ENCODE measurements around the gene SOX10.

The SOX10 gene

DNA sequence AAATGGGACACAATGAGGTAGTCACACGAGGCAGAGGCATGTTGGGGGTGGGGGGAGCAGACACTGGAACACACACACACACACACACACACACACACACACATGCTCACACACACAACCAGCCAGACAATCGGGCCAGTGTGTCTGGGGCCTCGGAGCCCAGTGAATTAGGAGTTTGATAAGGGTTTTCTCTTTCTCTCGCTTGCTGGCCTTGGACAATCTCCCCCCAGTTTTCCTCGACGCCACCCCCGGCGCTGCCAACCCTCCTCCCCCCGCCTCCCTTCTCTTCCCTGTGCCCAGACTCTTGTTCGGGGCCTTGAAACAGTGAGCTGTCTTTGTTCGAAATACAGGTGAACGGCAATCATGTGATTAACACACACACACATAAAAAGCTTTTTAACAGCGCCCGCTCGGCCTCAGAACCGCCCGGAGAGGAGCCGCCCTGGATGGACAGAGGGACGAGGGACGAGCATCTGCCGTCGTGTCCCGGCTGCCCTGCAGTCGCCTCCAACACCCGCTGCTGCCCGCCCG is 1.5 kb upstream of the SOX10 start:
- Histone ChIP-seq H3K27me3 (ENCODE audit: insufficient read depth, low read length, poor library complexity) (no peaks in the 10 kb centered on the region), H4K5ac (ENCODE audit: low read length) (no peak overlapping the region), H3K9ac (ENCODE audit: low read length) (no peak overlapping the region), H3K4me3 (ENCODE audit: low read length) (no peak overlapping the region), H3K36me3 (ENCODE audit: control insufficient read depth, insufficient read depth, low read length) (no peaks in the 10 kb centered on the region), H3K27ac (ENCODE audit: low read depth, low read length) (no peak overlapping the region), H3K4me2 (ENCODE audit: low read length) (no peak overlapping the region), H4K8ac (ENCODE audit: low read depth, low read length) (no peak overlapping the region), H3K4ac (ENCODE audit: low read depth, low read length) (no peak overlapping the region), H2BK15ac (replicated peaks; ENCODE audit: low read depth) (no peak overlapping the region), H2AK5ac (ENCODE audit: low read length) (no peak overlapping the region), H3K79me2 (ENCODE audit: control insufficient read depth, insufficient read depth, low read length) (no peaks in the 10 kb centered on the region), H3K23ac (ENCODE audit: low read length) (no peak overlapping the region), H2BK120ac (ENCODE audit: low read depth, low read length) (no peak overlapping the region), H3K4me1 (ENCODE audit: control insufficient read depth, low read depth, low read length) (peaks cover 10% of the 10 kb centered on the region), H3K79me1 (ENCODE audit: low read length) (no peaks in the 10 kb centered on the region), H3K56ac (ENCODE audit: low read length) (no peak overlapping the region), H3K18ac (ENCODE audit: low read length) (no peak overlapping the region), H2BK5ac (ENCODE audit: low read length) (no peak overlapping the region)
- WGBS (ENCODE audit: extremely low coverage, insufficient coverage, low lambda C conversion rate), result no CpG with 5 or more reads among the region's 27 CpGs
- DNase-seq, result no peak

DNA sequence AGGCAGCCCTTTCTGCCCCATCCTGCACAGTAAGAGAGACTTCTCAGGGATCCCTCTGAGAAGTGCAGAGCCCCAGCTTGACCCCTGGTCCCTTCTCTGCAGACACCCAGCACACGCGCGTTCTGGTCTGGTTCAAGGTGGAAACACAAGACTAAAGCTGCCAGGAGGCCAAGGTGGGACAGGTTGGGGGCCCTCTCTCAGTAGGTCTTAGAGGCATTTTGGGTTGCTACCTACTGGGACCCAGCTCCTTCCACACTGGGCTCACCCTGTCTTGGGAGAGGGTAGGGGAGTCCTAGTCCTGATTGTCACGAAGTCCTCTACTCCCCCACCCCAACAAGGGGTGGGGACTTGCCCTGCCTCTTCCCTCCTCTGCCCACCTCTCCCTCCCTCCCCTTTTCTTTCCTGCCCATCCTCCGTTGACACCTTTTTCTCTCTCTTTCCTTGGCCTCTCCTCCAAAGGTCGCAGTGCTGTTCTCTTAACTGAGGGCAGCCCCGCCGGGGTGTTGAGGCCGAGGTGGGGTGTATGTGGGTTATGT is 763 bp upstream of the SOX10 start:
- H3K27me3 ChIP-seq (ENCODE audit: insufficient read depth, low read length, poor library complexity), result no peaks in the 10 kb centered on the region
- H3K4me3 ChIP-seq (ENCODE audit: low read length), result no peak overlapping the region
- H3K9ac ChIP-seq (ENCODE audit: low read length), result peak overlapping the region; percentile 10
- H2AK5ac ChIP-seq (ENCODE audit: low read length), result peak overlapping the region; percentile 76
- no peak overlapping the region for H4K5ac ChIP-seq (ENCODE audit: low read length)
- no peak overlapping the region for H2BK15ac ChIP-seq (replicated peaks; ENCODE audit: low read depth)
- no peaks in the 10 kb centered on the region for H3K79me1 ChIP-seq (ENCODE audit: low read length)
- H3K23ac ChIP-seq (ENCODE audit: low read length), result no peak overlapping the region
- H3K4me1 ChIP-seq (ENCODE audit: control insufficient read depth, low read depth, low read length), result peaks cover 10% of the 10 kb centered on the region
- H3K18ac ChIP-seq (ENCODE audit: low read length), result peak overlapping the region; percentile 11
- no peaks in the 10 kb centered on the region for H3K36me3 ChIP-seq (ENCODE audit: control insufficient read depth, insufficient read depth, low read length)
- H3K79me2 ChIP-seq (ENCODE audit: control insufficient read depth, insufficient read depth, low read length), result no peaks in the 10 kb centered on the region
- DNase-seq, result no peak
- no peak overlapping the region for H3K56ac ChIP-seq (ENCODE audit: low read length)
- H3K27ac ChIP-seq (ENCODE audit: low read depth, low read length), result no peak overlapping the region
- no peak overlapping the region for H3K4ac ChIP-seq (ENCODE audit: low read depth, low read length)
- no peak overlapping the region for H2BK5ac ChIP-seq (ENCODE audit: low read length)
- no peak overlapping the region for H2BK120ac ChIP-seq (ENCODE audit: low read depth, low read length)
- no peak overlapping the region for H4K8ac ChIP-seq (ENCODE audit: low read depth, low read length)
- H3K4me2 ChIP-seq (ENCODE audit: low read length), result no peak overlapping the region
- WGBS (ENCODE audit: extremely low coverage, insufficient coverage, low lambda C conversion rate), result no CpG with 5 or more reads among the region's 9 CpGs

DNA sequence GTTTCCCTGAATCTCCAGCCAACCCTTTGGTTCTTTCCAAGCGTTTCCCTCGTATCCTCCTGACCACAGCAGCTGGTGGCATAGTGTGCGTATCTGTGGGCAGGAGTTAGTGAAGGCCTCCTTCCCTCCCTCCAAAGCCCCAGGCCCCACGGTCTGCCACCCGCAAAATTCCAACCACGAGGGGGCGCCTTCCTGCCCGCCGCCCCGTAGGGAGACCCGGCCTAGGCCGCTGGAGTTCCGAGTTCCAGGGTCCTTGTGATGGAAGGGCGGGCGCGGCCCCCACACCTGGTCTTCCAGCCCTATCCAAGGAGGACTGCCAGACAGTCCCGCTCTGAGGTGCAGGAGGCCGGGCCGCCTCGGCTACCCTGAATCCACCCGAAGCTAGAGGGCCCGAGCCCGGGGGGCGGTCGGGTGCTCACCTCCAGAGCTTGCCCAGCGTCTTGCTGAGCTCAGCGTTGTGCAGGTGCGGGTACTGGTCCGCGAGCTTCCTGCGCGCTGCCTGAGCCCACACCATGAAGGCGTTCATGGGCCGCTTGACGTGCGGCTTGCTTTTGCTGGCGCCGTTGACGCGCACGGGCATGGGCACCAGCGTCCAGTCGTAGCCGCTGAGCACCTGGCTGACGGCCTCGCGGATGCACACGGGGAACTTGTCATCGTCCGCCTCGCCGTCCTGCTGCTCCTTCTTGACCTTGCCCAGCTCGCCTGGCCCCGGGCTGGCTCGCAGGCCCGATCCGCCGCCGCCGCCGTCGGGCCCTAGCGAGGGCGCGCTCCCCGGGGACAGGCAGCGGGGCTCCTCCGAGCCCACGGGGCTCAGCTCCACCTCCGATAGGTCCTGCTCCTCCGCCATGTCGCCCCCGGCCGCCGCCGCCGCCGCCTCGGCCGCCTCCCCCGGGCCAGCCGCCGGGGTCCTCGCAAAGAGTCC is 1.2 kb downstream of the SOX10 start:
- Histone ChIP-seq H2BK5ac (ENCODE audit: low read length) (no peak overlapping the region), H3K23ac (ENCODE audit: low read length) (no peak overlapping the region), H3K18ac (ENCODE audit: low read length) (peak overlapping the region; percentile 29), H2BK15ac (replicated peaks; ENCODE audit: low read depth) (no peak overlapping the region), H4K8ac (ENCODE audit: low read depth, low read length) (no peak overlapping the region), H3K56ac (ENCODE audit: low read length) (peak overlapping the region; percentile 38), H3K4me2 (ENCODE audit: low read length) (peak overlapping the region; percentile 23), H3K79me2 (ENCODE audit: control insufficient read depth, insufficient read depth, low read length) (no peaks in the 10 kb centered on the region), H3K4ac (ENCODE audit: low read depth, low read length) (no peak overlapping the region), H3K79me1 (ENCODE audit: low read length) (no peaks in the 10 kb centered on the region), H3K36me3 (ENCODE audit: control insufficient read depth, insufficient read depth, low read length) (no peaks in the 10 kb centered on the region), H2BK120ac (ENCODE audit: low read depth, low read length) (no peak overlapping the region), H3K4me3 (ENCODE audit: low read length) (no peak overlapping the region), H4K5ac (ENCODE audit: low read length) (no peak overlapping the region), H2AK5ac (ENCODE audit: low read length) (no peak overlapping the region), H3K4me1 (ENCODE audit: control insufficient read depth, low read depth, low read length) (peaks cover 10% of the 10 kb centered on the region), H3K27me3 (ENCODE audit: insufficient read depth, low read length, poor library complexity) (no peaks in the 10 kb centered on the region), H3K9ac (ENCODE audit: low read length) (peak overlapping the region; percentile 26), H3K27ac (ENCODE audit: low read depth, low read length) (no peak overlapping the region)
- DNase-seq, result peak; percentile 77
- WGBS (ENCODE audit: extremely low coverage, insufficient coverage, low lambda C conversion rate), result no CpG with 5 or more reads among the region's 84 CpGs

DNA sequence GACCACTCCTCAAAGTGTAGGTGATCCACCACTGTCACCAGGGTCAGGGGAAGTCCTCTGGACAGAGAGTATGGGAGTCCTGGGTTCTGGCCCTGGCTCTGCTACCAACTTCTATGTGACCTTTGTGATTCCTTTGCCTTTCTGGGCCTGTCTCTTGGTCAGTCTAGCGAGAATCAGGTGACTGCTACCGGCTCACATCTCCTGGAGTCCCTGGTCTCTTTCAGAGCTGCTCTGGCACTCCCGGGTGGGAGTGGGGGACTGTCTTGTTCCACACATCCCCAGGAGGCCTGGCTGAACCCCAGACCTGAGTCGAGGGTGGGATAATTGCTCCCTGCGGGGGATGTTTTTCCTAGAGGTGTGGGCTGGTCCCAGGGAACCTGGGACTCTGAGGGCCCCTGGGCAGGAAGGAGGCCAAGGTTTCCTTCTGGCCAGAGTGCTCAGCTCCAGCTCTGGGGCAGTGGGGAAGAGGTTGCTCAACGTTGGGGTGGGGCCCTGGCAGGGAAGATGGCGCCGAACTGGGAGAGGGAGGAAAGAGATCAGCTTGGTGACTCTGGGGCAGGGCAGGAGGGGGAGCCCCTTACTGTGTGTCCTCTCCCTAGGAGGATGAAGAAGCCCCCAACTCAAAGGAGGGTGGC is 2.1 kb downstream of the SOX10 start:
- no peaks in the 10 kb centered on the region for H3K27me3 ChIP-seq (ENCODE audit: insufficient read depth, low read length, poor library complexity)
- H3K9ac ChIP-seq (ENCODE audit: low read length), result no peak overlapping the region
- no peaks in the 10 kb centered on the region for H3K79me2 ChIP-seq (ENCODE audit: control insufficient read depth, insufficient read depth, low read length)
- no peak overlapping the region for H2AK5ac ChIP-seq (ENCODE audit: low read length)
- no peak overlapping the region for H3K4me2 ChIP-seq (ENCODE audit: low read length)
- H3K4me3 ChIP-seq (ENCODE audit: low read length), result no peak overlapping the region
- no peak for DNase-seq
- no peak overlapping the region for H2BK120ac ChIP-seq (ENCODE audit: low read depth, low read length)
- no peak overlapping the region for H3K56ac ChIP-seq (ENCODE audit: low read length)
- no peaks in the 10 kb centered on the region for H3K36me3 ChIP-seq (ENCODE audit: control insufficient read depth, insufficient read depth, low read length)
- H2BK15ac ChIP-seq (replicated peaks; ENCODE audit: low read depth), result no peak overlapping the region
- H3K79me1 ChIP-seq (ENCODE audit: low read length), result no peaks in the 10 kb centered on the region
- no peak overlapping the region for H4K8ac ChIP-seq (ENCODE audit: low read depth, low read length)
- H2BK5ac ChIP-seq (ENCODE audit: low read length), result no peak overlapping the region
- no peak overlapping the region for H3K4ac ChIP-seq (ENCODE audit: low read depth, low read length)
- WGBS (ENCODE audit: extremely low coverage, insufficient coverage, low lambda C conversion rate), result no CpG with 5 or more reads among the region's 8 CpGs
- no peak overlapping the region for H3K18ac ChIP-seq (ENCODE audit: low read length)
- H3K27ac ChIP-seq (ENCODE audit: low read depth, low read length), result no peak overlapping the region
- no peak overlapping the region for H3K23ac ChIP-seq (ENCODE audit: low read length)
- H3K4me1 ChIP-seq (ENCODE audit: control insufficient read depth, low read depth, low read length), result peaks cover 10% of the 10 kb centered on the region
- no peak overlapping the region for H4K5ac ChIP-seq (ENCODE audit: low read length)

DNA sequence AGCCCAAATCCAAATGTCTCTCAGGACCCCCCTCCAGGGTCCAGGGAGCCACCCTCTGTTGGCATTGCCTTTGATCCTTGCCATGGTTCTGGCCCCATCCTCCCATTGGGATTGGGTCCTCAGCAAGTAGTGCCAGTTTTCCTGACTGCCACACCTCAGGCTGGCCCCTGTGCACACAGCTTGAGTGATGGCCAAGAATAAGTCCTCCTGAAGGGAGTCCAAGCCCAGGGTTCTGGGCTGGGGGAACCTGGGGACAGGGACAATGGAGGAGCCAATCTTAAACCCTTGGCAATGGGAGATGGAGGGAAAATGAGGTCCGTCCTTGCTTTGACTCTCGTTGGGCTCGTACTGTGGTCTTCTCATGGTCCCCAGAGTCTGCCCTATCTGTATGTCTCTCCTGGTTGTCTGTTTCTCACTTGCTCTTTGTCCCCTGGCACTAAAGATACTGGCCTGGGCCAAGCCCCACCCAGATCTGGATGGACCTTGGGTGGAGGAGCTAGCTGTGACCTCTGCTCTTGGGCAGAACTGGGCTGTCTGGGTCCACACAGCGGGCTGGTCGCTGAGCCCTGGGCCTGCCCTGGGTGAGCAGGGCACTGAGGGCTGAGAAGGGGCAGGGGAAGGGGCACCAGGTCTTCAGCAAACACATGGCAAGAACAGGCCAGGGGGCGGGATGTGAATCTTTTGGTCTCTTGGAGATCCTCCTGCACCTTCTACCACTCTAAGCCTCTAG is 2.9 kb downstream of the SOX10 start:
- Histone ChIP-seq H3K27me3 (ENCODE audit: insufficient read depth, low read length, poor library complexity) (no peaks in the 10 kb centered on the region), H3K4me3 (ENCODE audit: low read length) (no peak overlapping the region), H3K4ac (ENCODE audit: low read depth, low read length) (no peak overlapping the region), H3K36me3 (ENCODE audit: control insufficient read depth, insufficient read depth, low read length) (no peaks in the 10 kb centered on the region), H3K4me2 (ENCODE audit: low read length) (no peak overlapping the region), H4K8ac (ENCODE audit: low read depth, low read length) (no peak overlapping the region), H3K9ac (ENCODE audit: low read length) (no peak overlapping the region), H3K79me2 (ENCODE audit: control insufficient read depth, insufficient read depth, low read length) (no peaks in the 10 kb centered on the region), H3K79me1 (ENCODE audit: low read length) (no peaks in the 10 kb centered on the region), H3K23ac (ENCODE audit: low read length) (no peak overlapping the region), H2BK120ac (ENCODE audit: low read depth, low read length) (no peak overlapping the region), H2AK5ac (ENCODE audit: low read length) (no peak overlapping the region), H2BK5ac (ENCODE audit: low read length) (no peak overlapping the region), H3K4me1 (ENCODE audit: control insufficient read depth, low read depth, low read length) (peaks cover 10% of the 10 kb centered on the region), H4K5ac (ENCODE audit: low read length) (no peak overlapping the region), H3K27ac (ENCODE audit: low read depth, low read length) (no peak overlapping the region), H2BK15ac (replicated peaks; ENCODE audit: low read depth) (no peak overlapping the region), H3K18ac (ENCODE audit: low read length) (no peak overlapping the region), H3K56ac (ENCODE audit: low read length) (no peak overlapping the region)
- no CpG with 5 or more reads among the region's 6 CpGs for WGBS (ENCODE audit: extremely low coverage, insufficient coverage, low lambda C conversion rate)
- DNase-seq, result no peak
